GM19438 (cell line): Measurements from ENCODE around the gene NSMCE1.
"Not testable (repeated sequence)": the region's sequence is repeated elsewhere in the genome, so short reads cannot be mapped to it uniquely, and the experiment has no call there.

ENCODE experiments used
- ATAC-seq: cut with Tn5 transposase; IDR thresholded peaks from one replicate; pipeline ENCODE4 v1.9.1; 2021; ENCODE audit warnings: low read depth; ENCODE audit not compliant: unreplicated experiment

Gene NSMCE1

GRCh38 chr16:27220527-27220926 is 48.0 kb downstream of the NSMCE1 start:
- ATAC-seq = no peak

GRCh38 chr16:27220120-27220519 is 48.5 kb downstream of the NSMCE1 start:
- ATAC-seq = no peak

DNA sequence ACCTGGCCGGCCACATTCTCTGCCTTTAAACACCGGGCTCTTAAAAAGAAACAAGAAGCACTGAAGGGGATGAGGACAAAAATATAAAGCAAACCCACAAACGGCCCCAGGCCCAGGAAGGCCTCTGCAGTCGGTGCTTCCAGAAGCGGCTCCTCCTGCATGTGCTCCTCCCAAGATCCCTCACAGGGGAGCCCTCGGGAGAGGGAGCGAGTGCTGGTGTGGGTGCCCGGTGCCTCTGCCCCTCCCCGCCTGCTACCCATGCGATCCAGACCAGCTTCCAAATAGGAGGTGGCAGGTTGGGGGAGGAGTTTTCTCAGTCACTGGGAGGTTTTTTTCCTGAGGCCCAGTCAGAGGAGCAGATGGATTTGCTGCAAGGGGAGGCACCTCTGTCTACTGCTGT is 49.4 kb downstream of the NSMCE1 start:
- no peak for ATAC-seq

DNA sequence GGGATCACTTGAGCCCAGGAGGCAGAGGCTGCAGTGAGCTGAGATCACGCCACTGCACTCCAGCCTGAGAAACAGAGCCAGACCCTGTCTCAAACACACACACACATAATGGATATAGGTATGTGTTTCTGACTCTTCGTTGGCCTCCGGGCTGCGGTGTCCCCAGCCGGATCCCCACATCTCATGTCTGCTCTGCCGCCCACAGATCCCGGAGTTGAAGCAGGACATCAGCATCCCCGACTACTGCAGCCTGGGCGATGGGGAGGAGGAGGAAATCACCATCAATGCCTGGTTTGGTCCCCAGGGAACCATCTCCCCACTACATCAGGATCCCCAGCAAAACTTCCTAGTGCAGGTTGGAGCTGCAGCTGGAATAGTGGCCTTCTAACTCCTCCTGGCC is 49.8 kb downstream of the NSMCE1 start:
- ATAC-seq = no peak

DNA sequence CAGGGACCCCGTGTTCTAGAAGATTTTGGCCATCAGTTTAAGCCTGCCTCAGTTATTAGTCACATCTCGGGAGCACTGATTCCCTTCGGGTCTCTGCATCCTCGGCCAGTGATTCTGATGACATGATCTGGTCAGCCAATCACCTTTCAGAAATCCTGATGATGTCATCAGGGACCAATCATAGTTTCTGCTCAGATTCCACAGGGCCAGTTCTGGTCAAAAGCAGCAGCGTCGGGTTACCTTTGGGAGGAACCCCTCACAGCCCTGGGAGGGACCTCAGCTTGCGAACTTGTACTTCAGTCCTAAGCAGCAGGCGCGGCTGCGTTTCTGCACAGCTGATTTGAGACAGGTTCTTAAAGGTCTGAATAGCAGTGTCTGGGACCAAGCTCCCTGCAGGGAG is 51.3 kb downstream of the NSMCE1 start:
- ATAC-seq = no peak

GRCh38 chr16:27216297-27216885 is 52.2 kb downstream of the NSMCE1 start:
- ATAC-seq = no peak

GRCh38 chr16:27215660-27216059 is 52.9 kb downstream of the NSMCE1 start:
- ATAC-seq = no peak

GRCh38 chr16:27214084-27214961 is 54.2 kb downstream of the NSMCE1 start:
- ATAC-seq = no peak

- ATAC-seq = no peak
Measured at GRCh38 chr16:27211026-27211425, 57.5 kb downstream of the NSMCE1 start.

DNA sequence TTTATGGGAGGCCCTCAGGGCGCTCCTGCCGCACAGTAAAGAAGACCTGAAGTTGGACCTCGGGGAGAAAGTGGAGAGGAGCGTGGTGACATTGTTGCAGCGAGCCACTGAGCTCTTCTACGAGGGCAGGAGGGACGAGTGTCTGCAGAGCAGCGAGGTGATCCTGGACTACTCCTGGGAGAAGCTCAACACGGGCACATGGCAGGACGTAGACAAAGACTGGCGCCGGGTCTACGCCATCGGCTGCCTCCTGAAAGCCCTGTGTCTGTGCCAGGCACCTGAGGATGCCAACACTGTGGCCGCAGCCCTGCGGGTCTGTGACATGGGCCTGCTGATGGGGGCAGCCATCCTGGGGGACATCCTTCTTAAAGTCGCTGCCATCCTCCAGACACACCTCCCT is 58.4 kb downstream of the NSMCE1 start:
- ATAC-seq = no peak

DNA sequence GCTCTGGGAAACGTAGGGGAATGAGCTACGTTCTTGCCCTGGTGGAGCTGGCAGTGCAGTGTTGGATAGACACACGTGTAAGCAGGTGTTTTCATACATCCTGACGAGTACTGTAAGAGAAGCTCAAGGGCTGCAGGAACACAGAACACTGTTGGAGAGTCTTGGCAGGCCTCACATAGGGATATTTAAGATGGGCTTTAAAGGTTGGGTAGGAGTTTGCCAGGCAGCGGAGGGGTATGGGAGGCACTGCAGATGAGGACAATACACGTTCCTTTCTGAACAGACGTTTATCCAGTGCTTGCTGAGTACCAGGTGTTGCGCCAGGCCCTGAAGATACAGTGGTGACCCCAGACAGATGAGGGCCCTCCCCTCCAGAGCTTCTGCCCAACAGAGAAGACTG is 59.0 kb downstream of the NSMCE1 start:
- no peak for ATAC-seq

DNA sequence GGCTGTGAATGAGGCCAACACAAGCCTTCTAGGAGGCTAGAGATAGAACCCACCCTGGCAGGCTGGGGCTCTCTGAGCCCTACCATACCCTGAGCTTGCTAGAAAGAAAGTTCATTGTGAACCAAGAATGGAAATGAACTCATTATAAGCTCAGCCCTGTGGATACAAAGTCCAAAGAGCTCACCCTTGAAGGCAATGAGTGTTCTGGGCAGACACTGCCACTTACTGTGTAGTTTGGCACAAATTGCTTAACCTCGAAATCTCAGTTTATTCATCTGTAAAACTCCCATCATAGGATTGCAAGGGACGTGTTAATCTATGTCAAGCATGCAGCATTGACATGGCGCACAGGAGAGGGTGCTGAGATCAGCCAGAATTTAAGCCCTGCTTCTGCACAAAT is 59.8 kb downstream of the NSMCE1 start:
- ATAC-seq = no peak

GRCh38 chr16:27208081-27208680 is 60.4 kb downstream of the NSMCE1 start:
- no peak for ATAC-seq

DNA sequence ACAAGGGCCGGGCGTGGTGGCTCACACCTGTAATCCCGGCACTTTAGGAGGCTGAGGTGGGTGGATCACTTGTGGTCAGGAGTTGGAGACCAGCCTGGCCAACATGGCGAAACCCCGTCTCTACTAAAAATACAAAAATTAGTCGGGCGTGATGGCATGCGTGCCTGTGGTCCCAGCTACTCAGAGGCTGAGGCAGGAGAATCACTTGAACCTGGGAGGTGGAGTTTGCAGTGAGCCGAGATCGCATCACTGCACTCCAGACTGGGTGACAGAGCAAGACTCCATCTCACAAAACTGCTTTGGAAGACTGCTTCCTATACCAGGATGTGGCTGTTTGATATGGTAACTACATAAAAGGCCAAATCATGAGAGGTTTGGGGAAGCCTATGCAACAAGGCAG is 61.5 kb downstream of the NSMCE1 start:
- not testable (repeated sequence) for ATAC-seq

- no peak for ATAC-seq
Measured at GRCh38 chr16:27205423-27206065, 63.0 kb downstream of the NSMCE1 start.

DNA sequence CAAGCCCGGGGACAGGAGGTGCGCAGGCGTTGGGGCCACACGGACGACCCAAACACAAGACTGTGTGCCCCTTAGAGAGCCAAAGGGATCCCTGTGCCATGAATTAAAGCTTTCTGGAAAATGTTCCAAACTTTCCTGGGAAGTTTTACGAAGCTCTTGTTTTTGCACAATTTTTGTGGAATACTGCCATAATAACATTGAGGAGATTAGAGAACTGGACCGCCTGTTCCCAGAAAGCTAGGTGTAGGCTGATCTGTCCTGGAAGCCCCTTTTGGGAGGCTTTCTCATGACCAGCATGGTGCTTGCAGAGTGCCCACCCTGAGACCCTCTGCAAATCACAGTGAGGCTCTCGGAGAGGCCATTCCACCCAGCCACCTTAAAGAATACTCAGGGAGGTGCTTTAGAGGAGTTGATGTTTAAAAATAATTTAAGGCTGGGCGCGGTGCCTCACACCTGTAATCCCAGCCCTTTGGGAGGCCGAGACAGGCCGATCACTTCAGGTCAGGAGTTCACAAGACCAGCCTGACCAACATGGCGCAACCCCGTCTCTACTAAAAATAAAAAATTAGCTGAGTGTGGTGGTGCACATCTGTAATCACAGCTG is 64.2 kb downstream of the NSMCE1 start:
- ATAC-seq = no peak

DNA sequence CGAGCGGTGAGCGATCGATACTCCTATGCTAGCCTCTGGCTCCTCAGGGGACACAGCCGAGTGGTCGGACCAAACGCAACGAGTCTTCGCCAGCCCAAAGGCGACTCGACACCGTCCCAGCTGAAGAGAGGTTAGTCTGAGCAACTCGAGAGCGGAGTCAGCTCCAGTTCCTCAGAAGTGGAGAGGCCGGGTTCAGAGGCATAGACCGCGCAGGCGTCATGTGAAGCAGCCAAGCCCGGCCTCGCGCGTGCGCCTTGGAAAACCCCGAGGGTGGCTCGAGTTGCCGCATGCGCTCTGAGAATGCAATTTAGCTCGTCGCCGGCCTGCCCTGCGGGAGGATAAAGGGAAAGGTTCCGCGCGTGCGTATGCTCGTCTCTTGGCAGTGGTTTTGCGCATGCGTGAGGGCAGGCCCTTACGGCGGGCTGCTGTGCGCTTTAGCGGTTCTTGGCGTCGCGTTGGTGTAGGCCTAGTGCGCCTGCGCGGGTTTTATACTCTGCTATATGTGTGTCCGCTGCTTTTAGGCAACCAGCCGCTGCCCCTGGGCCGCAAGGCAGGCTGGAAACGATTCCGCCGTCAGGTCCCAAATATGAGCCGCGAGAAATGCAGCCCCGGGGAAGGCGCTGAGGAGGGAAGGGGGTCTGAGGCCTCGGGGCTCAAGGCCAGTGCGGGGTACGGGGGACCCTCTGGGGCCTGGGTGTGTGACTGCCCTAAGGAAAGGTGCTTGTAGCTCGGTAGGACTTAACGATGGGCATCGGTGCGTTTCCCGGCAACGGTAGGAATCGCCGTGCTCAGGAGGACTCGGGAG is 64.9 kb downstream of the NSMCE1 start, which contains the start of gene KDM8:
KDM8 (plus strand) TSS at position 20 of the 805 bp plus-strand sequence. CDS start 6,598 bp downstream, outside the sequence.
- peak; percentile 62 for ATAC-seq

GRCh38 chr16:27202923-27203506 is 65.6 kb downstream of the NSMCE1 start:
- ATAC-seq = peak; percentile 55

DNA sequence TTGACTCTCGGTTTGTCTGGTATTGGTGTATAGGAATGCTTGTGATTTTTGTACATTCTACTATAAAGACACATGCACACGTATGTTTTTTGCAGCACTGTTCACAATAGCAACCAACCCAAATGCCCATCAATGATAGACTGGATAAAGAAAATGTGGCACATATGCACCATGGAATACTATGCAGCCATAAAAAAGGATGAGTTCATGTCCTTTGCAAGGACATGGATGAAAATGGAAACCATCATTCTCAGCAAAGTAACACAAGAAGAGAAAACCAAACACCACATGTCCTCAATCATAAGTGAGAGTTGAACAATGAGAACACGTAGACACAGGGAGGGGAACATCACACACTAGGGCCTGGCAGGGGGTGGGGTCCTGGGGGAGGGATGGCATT is 67.7 kb downstream of the NSMCE1 start:
- not testable (repeated sequence) for ATAC-seq
